ENCODE data around the gene SNTB2. TPM values are rescaled to one million over a fixed set of nuclear protein-coding genes. Genes with fewer than 3 reads are reported as not detected.

Gene SNTB2
- polyA plus RNA-seq, 4 donors = 11.0 to 15.3 (median 13.1) TPM

GRCh38 chr16:69314534-69314933 is 127.6 kb downstream of the SNTB2 start:
- no peak for DNase-seq (ENCODE audit: low read depth in 4 of 4, low spot score in 3 of 4)

DNA sequence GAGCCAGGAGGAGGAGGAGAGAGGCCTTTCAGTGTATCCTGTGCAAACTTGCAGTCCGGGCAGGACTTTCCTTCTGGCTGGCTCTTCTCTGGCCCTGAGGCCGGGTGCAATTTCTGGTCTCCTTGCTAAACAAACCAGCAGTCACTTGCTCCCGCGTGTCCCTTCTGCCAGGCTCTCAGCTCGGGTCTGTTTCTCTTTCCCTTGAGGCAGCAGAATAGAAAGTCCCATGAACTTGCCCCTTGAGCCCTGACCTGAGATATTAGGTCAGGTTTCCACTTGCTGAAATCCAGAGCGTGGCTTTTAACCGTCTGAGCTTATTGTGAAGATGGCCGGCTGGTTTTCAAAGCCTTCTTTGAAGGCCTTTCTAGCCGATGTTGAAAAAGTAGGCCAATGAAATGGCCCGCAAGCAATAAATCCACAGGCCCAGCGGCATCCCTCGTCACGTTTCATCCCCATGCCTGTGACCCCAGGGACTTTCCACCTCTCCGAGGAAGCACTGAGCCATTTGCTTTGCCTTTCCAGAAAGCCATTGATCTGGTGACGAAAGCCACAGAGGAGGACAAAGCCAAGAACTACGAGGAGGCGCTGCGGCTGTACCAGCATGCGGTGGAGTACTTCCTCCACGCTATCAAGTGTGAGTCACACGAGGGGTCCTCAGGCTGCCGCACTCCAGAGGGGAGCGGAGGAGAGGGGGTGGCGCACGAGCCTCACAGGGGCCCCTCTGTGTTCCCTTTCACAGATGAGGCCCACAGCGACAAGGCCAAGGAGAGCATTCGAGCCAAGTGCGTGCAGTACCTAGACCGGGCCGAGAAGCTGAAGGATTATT is 128.7 kb downstream of the SNTB2 start:
- no peak for DNase-seq (ENCODE audit: low read depth in 4 of 4, low spot score in 3 of 4)

DNA sequence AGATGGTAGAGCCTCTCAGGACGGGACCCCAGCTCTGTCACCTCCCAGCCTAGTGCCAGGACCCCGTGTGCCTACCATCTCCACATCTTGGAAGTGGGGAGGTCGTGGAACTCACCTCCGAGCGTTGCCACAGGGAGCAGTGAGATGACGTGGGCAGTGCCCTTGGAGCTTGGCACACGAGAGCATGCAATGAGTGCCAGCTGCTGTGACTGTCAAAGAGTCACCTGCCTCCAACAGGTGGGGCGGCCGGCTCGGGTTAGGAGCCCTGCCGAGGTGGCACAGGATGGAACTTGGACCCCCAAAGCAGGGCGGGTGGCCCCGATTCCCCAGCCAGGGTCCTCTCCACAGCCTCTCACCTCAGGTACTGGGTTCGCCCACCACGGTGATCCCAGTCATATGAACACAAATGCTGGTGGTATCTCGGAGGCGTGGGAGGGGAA is 129.7 kb downstream of the SNTB2 start:
- no peak for DNase-seq (ENCODE audit: low read depth in 4 of 4, low spot score in 3 of 4)

DNA sequence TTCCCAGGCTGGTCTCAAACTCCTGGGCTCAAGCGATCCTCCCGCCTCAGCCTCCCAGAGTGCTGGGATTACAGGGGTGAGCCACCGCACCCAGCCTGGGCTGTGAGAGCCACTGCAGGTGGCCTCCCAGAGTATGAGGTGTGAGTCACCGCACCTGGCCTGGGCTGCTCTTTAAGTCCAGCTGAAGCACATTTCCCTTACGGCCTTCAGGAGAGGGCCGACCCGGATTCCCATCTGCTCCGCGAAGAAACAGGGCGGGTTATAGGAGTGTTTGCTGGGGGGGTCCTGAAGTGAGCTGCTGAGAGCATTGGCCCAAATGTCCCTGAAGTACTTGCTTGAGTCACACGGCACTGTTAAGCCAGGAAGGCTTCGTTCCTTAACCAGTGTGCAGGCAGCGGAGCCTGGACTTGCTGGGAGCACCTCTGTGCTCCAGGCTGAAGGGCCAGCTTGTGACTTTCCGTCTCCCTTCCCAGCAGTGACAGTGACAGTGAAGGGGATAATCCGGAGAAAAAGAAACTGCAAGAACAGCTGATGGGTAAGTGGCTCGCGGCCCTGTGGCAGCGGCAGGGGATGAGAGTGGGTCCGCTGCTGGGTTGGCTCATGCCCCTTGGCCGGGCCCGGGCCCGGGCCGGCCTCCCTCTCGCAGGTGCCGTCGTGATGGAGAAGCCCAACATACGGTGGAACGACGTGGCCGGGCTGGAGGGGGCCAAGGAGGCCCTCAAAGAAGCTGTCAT is 131.4 kb downstream of the SNTB2 start:
- no peak for DNase-seq (ENCODE audit: low read depth in 4 of 4, low spot score in 3 of 4)

DNA sequence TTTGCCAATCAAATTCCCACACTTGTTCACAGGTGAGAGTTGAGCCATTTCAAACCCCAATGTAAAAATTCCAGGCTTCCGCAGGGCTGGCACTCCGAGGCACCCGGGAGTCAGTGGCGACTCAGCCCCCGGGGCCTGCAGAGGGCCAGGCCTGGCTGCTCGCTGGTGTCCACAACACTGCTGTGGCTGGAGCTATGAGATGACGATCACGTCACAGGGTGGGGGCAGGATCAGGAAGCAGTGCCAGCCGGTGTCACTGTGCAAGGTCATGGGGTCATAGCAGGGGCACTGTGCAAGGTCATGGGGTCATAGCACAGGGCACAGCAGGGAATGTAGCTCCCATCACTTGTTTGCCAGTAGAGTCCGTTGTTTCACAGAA is 131.9 kb downstream of the SNTB2 start:
- DNase-seq (ENCODE audit: low read depth in 4 of 4, low spot score in 3 of 4) = no peak

GRCh38 chr16:69319381-69319780 is 132.4 kb downstream of the SNTB2 start:
- no peak for DNase-seq (ENCODE audit: low read depth in 4 of 4, low spot score in 3 of 4)

- no peak for DNase-seq (ENCODE audit: low read depth in 4 of 4, low spot score in 3 of 4)
Measured at GRCh38 chr16:69319826-69320739, 133.1 kb downstream of the SNTB2 start.

- no peak for DNase-seq (ENCODE audit: low read depth in 4 of 4, low spot score in 3 of 4)
Measured at GRCh38 chr16:69320740-69321073, 133.7 kb downstream of the SNTB2 start.

- no peak for DNase-seq (ENCODE audit: low read depth in 4 of 4, low spot score in 3 of 4)
Measured at GRCh38 chr16:69321080-69321479, 134.1 kb downstream of the SNTB2 start.

DNA sequence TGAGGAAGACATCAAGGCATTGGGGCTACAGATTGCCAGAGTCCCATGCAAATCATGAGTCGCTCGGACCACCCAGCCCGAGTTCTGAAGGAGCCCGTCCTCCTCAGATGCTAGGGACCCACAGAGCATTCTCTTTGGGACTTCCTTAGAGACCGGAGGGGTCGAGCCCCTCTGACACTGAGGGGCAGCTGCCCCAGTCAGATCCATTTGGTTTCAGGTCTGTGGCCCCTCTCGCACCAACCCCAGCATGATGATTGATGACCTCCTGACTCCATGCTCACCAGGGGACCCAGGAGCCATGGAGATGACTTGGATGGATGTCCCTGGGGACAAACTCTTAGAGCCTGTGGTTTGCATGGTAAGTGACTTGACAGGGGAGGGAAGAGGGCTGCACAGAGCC is 135.4 kb downstream of the SNTB2 start:
- DNase-seq (ENCODE audit: low read depth in 4 of 4, low spot score in 3 of 4) = no peak

DNA sequence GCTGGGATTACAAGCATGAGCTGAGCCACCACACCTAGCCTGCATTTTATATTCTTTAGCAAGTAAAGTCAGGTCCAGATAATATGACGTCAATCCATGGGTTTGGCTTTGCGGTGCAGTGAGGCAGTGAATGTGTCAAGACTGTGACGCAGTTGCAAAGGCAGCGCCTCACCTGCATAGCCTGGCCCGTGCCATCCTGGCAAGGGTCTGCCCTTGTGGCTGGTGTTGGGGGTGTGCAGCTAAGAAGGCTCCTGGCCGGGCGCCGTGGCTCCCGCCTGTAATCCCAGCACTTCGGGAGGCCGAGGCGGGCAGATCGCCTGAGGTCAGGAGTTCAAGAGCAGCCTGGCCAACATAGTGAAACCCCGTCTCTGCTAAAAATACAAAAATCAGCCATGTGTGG is 136.5 kb downstream of the SNTB2 start:
- no peak for DNase-seq (ENCODE audit: low read depth in 4 of 4, low spot score in 3 of 4)

DNA sequence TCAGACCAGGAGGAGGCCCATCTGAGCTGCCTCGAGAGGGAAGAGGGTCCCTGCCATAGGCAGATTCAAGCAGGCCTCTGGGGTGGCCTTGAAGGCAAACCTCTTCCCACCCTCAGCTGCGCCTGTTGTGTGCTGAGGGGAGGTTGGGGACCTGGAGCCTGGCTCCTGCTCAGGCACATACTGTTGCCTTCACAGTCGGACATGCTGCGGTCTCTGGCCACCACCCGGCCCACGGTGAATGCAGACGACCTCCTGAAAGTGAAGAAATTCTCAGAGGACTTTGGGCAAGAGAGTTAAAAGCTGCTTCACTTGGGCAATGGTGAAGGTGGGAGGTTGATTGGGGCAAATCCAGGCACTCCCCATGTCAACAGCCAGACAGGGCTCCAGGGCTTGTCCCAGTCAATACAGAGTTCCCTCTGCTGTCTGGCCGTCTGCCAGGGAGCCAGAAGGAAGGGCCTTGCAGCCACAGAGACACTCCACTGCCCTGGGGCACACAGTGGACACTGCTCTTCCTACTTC is 137.1 kb downstream of the SNTB2 start:
- no peak for DNase-seq (ENCODE audit: low read depth in 4 of 4, low spot score in 3 of 4)

GRCh38 chr16:69324585-69325253 is 137.8 kb downstream of the SNTB2 start:
- DNase-seq (ENCODE audit: low read depth in 4 of 4, low spot score in 3 of 4) = no peak

DNA sequence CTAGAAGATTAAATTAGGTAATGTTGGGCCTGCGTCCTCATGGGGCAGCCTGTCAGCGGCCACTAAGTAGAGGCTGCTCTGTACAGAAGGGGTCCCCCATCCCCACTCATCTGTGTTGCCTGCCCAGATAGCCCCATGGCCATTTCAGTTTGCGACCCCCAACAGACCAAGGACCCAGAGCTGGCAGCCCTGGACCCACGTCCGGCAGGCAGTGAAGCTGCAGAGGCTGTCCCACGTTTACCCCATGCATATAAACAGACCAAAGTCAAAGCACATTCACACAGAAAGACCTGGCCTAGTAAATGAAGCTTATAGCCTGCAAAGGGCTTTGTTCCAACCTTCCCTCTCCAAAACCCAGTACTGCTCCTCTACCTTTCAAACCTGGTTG is 138.8 kb downstream of the SNTB2 start:
- no peak for DNase-seq (ENCODE audit: low read depth in 4 of 4, low spot score in 3 of 4)

DNA sequence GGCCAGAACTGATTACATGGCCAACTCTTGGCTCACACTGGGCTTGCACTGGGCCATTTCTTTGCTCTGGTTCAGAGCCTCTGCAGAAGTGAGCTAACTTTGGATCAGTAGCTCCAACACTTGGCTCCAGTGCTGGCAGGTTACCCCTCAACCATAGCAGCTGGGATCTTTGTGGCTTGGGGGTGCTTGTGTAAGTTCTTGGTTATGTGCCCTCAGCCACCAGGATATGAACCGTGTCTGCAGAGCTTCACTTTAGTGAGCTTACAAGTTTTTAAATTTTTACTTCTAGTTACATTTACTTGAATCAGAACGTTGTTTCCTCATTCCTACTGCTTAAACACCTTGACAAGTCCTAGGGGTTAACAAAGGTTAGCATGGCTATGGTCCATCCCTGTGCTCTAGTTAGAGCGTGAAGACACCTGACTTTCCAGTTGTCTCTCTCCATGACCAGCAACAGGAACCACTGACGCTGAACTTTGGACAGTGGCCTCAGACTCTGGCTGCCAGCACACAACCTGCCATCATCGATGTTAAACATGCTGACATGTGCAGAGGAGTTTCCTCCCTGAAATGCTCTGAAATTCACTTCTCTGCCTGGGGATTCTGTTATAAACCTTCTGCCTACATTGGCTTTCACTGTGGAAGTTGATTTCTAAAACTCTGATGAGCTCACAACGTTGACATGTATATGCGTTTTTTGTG is 139.4 kb downstream of the SNTB2 start:
- DNase-seq (ENCODE audit: low read depth in 4 of 4, low spot score in 3 of 4) = no peak

DNA sequence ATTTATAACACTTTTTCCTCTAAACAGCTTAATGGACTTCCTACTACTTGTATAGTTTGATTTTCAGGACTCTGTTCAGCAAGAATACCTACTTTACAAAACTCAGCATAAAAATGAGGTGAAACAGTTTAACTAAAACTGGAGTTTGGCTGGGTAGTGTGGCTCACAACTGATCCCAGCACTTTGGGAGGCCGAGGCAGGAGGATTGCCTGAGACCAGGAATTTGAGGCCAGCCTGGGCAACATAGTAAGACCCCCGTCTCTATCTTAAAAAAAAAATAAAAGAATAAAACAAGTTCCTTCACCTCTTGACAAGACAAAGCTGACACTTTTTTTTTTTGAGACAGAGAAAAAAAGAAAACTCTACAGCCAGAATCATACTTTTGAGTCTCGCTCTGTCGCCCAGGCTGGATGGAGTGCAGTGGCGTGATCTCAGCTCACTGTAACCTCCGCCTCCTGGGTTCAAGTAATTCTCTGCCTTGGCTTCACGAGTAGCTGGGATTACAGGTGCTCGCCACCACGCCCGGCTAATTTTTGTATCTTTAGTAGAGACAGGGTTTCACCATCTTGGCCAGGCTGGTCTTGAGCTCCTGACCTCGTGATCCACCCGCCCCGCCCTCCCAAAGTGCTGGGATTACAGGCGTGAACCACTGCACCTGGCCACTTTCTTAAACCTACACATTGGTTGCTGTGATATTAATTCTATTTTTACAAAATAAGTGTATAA is 140.8 kb downstream of the SNTB2 start:
- DNase-seq (ENCODE audit: low read depth in 4 of 4, low spot score in 3 of 4) = no peak

GRCh38 chr16:69328854-69329316 is 141.9 kb downstream of the SNTB2 start:
- DNase-seq (ENCODE audit: low read depth in 4 of 4, low spot score in 3 of 4) = no peak

DNA sequence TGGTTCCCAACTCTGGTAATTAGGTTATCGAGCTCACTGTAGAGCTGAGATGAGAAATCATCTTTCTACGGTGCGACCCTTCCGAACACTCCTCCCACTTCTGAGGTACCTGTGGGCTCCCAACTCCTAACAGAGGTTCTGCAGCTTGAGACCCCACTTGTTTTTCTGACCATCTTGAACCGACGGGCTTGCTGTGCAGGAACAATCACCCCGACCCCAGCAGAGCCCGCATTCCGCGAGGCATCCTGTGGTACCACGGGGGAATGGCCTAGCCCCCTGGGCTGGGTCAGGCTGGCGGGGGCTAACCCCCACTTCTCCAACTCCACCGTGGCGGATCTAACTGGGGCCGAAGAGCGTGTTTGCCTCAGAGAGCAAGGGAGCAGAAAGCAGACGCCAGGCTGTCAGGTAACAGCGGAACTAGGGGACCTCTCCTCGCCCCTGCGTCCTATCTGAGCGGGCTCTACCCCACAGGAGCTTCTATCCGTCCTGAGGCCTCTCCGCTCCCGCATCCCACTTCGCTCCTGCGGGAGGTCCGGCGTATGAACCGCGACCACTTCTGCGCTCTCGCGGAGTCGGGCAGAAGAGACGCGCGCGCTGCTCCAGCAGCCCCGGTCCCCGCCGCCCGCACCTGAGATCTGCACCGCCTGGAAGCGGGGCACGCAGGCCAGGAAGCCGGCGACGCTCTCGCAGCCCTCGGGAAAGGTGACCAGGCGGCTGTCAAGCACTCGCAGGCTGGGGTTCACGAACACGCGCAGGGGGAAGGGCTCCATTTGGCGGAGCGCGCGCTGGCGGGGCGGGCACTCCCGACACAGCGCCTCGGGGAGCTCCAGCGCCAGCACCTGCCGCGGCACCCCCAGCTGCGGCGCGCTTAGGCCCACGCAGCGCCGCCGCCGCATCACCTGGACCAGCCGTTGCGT is 142.7 kb downstream of the SNTB2 start:
- DNase-seq (ENCODE audit: low read depth in 4 of 4, low spot score in 3 of 4) = no peak
